Transverse colon (tissue), 4 donors: ENCODE measurements around the gene AP5M1.
"Not testable (repeated sequence)": the region's sequence is repeated elsewhere in the genome, so short reads cannot be mapped to it uniquely, and the experiment has no call there.

Experiments used
- POLR2AphosphoS5 ChIP-seq, 3 donors: sonication (generic); formaldehyde crosslinking; IDR thresholded peaks; one replicate each; pipeline ENCODE4 v1.6.1; 2016; ENCODE audit warnings: antibody characterized with exemption in 3 of 3
- TF ChIP-seq, protein P1 (sequence below), 5 experiments: fragments of 200-600 bp in 3 of 5; fragments of 450-650 bp in 2 of 5; sonication (generic) in 3 of 5; IDR thresholded peaks; 1 replicate in 2 of 5; 2 replicates in 3 of 5; pipeline ENCODE4 v1.5.1; 2016 to 2017; ENCODE audit warnings: antibody characterized with exemption in 5 of 5, inconsistent platforms in 3 of 5, mild to moderate bottlenecking in 2 of 5, moderate library complexity in 1 of 5

- TF ChIP-seq, protein P1, sequence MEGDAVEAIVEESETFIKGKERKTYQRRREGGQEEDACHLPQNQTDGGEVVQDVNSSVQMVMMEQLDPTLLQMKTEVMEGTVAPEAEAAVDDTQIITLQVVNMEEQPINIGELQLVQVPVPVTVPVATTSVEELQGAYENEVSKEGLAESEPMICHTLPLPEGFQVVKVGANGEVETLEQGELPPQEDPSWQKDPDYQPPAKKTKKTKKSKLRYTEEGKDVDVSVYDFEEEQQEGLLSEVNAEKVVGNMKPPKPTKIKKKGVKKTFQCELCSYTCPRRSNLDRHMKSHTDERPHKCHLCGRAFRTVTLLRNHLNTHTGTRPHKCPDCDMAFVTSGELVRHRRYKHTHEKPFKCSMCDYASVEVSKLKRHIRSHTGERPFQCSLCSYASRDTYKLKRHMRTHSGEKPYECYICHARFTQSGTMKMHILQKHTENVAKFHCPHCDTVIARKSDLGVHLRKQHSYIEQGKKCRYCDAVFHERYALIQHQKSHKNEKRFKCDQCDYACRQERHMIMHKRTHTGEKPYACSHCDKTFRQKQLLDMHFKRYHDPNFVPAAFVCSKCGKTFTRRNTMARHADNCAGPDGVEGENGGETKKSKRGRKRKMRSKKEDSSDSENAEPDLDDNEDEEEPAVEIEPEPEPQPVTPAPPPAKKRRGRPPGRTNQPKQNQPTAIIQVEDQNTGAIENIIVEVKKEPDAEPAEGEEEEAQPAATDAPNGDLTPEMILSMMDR (IDR thresholded peaks at IDR 0.05), result not testable (repeated sequence)
- not testable (repeated sequence) for TF ChIP-seq POLR2AphosphoS5 (IDR thresholded peaks at IDR 0.05)
Measured at GRCh38 chr14:57228320-57228719, 40.5 kb upstream of the AP5M1 start.
